ENCODE measurements around the gene GPR63.
A peak's percentile ranks its signal among the peaks of the same experiment; 100 is the strongest.
"Not testable (repeated sequence)": the region's sequence is repeated elsewhere in the genome, so short reads cannot be mapped to it uniquely, and the experiment has no call there.

GPR63 gene

GRCh38 chr6:96837081-96837971 is at the start of gene GPR63:
GPR63 (minus strand) TSS chr6:96837477; CDS start chr6:96799731, 37,746 bp downstream.
- Mint-ChIP-seq H3K9me3 (no peaks in the 10 kb centered on the region), H3K27me3 (ENCODE audit: low read depth, poor library complexity) (peaks cover 24% of the 10 kb centered on the region), H3K36me3 (ENCODE audit: low read depth) (no peaks in the 10 kb centered on the region), H3K27ac (no peak within 1 kb of the TSS), H3K4me1 (peaks cover 31% of the 10 kb centered on the region), H3K4me3 (peak within 1 kb of the TSS; percentile 99)
- DNase-seq: peak; percentile 80
- TF ChIP-seq CTCF (IDR thresholded peaks at IDR 0.05): no peak

DNA sequence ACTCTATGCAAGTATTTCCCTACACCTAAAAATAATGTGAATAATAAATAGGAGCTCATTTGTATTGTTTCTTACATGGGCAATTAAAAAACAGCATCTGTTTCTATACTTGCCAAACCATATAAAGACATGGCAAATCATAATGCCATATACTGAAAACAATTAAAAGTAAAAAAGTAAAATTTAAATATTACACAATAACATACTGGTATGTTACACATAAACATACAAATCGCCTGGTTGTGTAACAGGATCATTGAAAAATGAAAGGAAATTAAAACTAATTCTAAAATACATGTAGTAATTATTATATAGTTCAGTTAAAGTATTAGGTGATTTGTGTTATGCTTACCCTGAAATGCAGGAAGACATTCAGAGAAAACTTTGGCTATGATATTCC is 49.2 kb upstream of the GPR63 start:
- no peak overlapping the region for H3K4me3 Mint-ChIP-seq
- TF ChIP-seq CTCF (IDR thresholded peaks at IDR 0.05): no peak
- DNase-seq: no peak
- peaks cover 3% of the 10 kb centered on the region for H3K27me3 Mint-ChIP-seq (ENCODE audit: low read depth, poor library complexity)
- H3K9me3 Mint-ChIP-seq: no peaks in the 10 kb centered on the region
- H3K4me1 Mint-ChIP-seq: no peaks in the 10 kb centered on the region
- H3K27ac Mint-ChIP-seq: no peak overlapping the region
- H3K36me3 Mint-ChIP-seq (ENCODE audit: low read depth): peaks cover 6% of the 10 kb centered on the region

GRCh38 chr6:96885187-96885631 is 47.9 kb upstream of the GPR63 start:
- H3K27ac Mint-ChIP-seq; H3K4me1 Mint-ChIP-seq; H3K9me3 Mint-ChIP-seq; DNase-seq; H3K36me3 Mint-ChIP-seq (ENCODE audit: low read depth); H3K4me3 Mint-ChIP-seq; H3K27me3 Mint-ChIP-seq (ENCODE audit: low read depth, poor library complexity): not testable (repeated sequence)

- no peak for TF ChIP-seq CTCF (IDR thresholded peaks at IDR 0.05)
- Mint-ChIP-seq H3K27me3 (ENCODE audit: low read depth, poor library complexity) (no peaks in the 10 kb centered on the region), H3K36me3 (ENCODE audit: low read depth) (no peaks in the 10 kb centered on the region), H3K4me3 (no peak overlapping the region), H3K9me3 (no peaks in the 10 kb centered on the region), H3K4me1 (no peaks in the 10 kb centered on the region), H3K27ac (no peak overlapping the region)
- DNase-seq: no peak
Observed at GRCh38 chr6:96878143-96878542, 40.9 kb upstream of the GPR63 start.

DNA sequence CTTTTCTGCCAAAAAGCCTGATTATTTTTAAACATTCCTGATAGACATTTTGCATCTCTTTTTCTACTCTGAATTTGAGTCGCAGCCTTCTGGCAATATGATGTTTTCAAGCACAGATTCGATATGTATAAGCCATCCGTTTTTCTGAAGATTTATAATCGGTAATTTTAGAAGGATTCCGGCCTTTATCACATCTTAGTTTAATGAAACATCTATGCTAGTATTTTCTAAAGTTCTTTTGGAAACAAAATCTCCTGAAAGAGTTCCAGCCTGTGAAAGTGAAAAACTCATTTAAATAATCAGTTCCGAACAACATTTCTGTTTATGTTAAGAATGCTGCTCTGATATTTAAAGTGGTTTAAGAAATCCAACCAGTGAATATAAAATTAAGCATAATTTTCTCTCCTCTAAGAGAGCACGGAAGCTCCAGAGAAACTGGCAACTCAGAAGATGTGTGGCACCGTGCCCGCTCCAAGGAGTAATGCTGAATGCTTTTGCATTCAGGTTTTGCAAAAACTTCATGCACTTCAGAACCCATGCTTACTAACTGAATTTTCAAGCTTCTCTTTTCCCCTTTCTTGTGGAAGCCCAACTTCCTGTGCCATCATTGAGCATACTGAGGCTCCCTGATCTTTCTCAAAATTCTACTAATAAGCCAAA is 39.7 kb upstream of the GPR63 start:
- no peaks in the 10 kb centered on the region for H3K36me3 Mint-ChIP-seq (ENCODE audit: low read depth)
- H3K4me3 Mint-ChIP-seq: no peak overlapping the region
- H3K27ac Mint-ChIP-seq: no peak overlapping the region
- no peak for DNase-seq
- H3K4me1 Mint-ChIP-seq: no peaks in the 10 kb centered on the region
- no peaks in the 10 kb centered on the region for H3K27me3 Mint-ChIP-seq (ENCODE audit: low read depth, poor library complexity)
- H3K9me3 Mint-ChIP-seq: no peaks in the 10 kb centered on the region
- no peak for TF ChIP-seq CTCF (IDR thresholded peaks at IDR 0.05)

DNA sequence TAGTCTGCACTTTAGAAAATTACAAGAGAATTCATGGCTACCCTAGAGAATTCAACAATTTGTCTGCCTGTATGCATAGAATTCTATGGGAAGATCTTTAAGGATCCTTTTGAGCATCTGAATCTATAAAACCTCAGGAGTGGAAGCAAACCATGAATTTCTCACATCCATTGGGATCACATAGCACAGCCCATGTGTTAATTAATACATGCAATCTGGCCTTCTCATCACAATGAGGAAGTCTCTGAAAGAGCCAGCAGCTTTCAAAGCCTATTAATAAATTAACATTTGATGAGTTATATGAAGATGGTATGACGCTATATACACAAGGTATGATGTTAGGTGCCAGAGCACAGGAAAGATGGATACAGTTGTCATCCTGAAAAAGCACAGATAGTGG is 35.7 kb upstream of the GPR63 start:
- Mint-ChIP-seq H3K27ac (no peak overlapping the region), H3K4me3 (no peak overlapping the region), H3K27me3 (ENCODE audit: low read depth, poor library complexity) (peaks cover 3% of the 10 kb centered on the region), H3K36me3 (ENCODE audit: low read depth) (no peaks in the 10 kb centered on the region), H3K4me1 (no peaks in the 10 kb centered on the region), H3K9me3 (no peaks in the 10 kb centered on the region)
- no peak for DNase-seq
- no peak for TF ChIP-seq CTCF (IDR thresholded peaks at IDR 0.05)
